Measurements from ENCODE around the gene ZNF618.

ZNF618 gene

DNA sequence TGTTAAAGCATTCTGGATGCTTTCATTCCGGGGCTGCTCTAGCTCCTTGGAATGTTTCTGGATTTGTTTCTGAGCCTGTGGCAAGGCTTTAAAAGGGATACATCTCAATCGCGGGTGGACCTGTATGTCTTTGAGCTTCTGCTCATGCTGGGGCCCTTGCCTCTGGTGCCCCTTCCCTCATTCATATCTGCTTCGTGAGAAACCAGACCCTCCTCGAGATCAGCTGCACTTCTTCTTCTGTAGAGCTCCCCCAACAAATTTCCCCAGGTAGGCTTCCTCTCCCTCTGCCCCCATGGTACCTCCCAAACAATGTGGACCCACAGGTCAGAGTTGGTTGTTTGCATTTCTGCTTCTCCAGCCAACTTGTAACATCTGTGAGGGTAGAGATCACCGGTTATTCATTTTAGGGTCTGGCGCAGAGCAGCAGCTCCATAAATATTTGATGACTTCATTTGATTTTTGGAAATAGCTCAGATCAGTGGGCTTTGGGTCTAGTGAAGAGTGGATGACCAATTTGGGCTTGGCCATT, 6.6 kb downstream of the ZNF618 start:
- peaks cover 36% of the 10 kb centered on the region for H3K4me1 ChIP-seq (ENCODE audit: control insufficient read depth, insufficient read depth, low read length)
- no peaks in the 10 kb centered on the region for H3K36me3 ChIP-seq (ENCODE audit: control insufficient read depth, insufficient read depth, low read length)
- no peaks in the 10 kb centered on the region for H3K9me3 ChIP-seq (ENCODE audit: control insufficient read depth, insufficient read depth, low read length)
- H3K27ac ChIP-seq (ENCODE audit: low read depth, low read length), result no peak overlapping the region
- no peak overlapping the region for H3K9ac ChIP-seq (ENCODE audit: low read depth, low read length)
- H3K27me3 ChIP-seq (ENCODE audit: control insufficient read depth, insufficient read depth, low read length), result no peaks in the 10 kb centered on the region
- H3K4me3 ChIP-seq (ENCODE audit: low read depth, low read length), result no peak overlapping the region

DNA sequence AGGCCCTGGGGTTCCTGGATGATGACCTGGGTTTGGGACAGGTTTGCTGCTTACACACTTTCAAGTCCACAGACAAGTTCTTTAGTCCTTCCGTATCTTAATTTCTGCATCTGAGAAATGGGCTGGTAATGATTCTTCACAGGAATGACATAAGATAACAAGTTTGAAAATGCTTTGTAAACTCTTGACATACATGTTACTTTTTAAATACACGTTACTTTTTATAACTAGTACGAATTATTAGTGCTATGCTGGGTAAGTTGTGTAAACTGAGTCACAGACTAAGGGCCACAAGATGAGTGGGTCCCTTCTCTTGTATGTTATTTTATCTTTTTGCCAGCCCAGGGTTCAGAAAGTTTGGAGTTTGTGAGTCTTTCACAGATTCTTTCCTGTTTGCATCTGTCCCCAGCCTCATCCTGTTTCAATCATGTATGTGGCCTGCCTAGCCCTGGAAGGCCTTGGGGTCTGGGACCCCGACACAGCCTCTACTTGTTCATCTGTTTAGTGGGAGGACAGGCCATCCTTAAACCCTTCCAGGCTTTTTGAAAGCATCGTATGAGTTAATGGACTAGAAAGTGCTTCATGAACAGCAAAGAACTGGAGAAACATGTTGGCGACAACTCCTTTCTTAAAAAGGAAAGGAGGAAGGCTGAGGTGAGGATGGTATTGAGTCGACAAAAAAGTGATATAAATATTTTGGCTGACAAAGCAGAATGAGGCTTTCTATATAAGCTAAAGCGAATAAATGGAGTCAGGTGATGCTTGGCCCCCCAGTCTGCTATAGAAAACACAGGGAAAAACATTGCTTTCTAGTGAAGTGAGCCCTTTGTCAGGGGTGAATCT, 9.3 kb downstream of the ZNF618 start:
- Histone ChIP-seq H3K36me3 (ENCODE audit: control insufficient read depth, insufficient read depth, low read length) (peaks cover 2% of the 10 kb centered on the region), H3K4me1 (ENCODE audit: control insufficient read depth, insufficient read depth, low read length) (peaks cover 37% of the 10 kb centered on the region), H3K9me3 (ENCODE audit: control insufficient read depth, insufficient read depth, low read length) (0 out of 2 replicates have a peak, but pooled peaks cover 3% of the 10 kb centered on the region), H3K27me3 (ENCODE audit: control insufficient read depth, insufficient read depth, low read length) (no peaks in the 10 kb centered on the region), H3K4me3 (ENCODE audit: low read depth, low read length) (no peak overlapping the region), H3K9ac (ENCODE audit: low read depth, low read length) (no peak overlapping the region), H3K27ac (ENCODE audit: low read depth, low read length) (peak overlapping the region; percentile 56)

DNA sequence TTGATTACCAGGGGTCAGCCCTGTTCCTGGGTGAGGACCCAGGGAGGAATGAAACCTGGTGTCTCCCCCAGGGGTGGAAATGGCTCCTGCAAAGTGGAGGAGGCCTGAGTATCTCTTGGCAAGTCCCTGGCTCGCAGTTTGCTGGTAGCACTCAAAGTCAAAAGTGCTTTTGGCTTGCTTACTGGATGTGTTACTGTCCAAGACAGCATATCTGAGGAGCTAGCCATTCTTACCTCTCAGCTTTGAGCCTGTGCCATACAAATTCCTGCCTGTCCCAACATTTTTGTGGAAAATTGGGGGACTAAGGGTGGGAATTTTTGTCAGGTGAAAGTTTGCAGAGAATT, 9.9 kb downstream of the ZNF618 start:
- no peak overlapping the region for H3K9ac ChIP-seq (ENCODE audit: low read depth, low read length)
- H3K4me3 ChIP-seq (ENCODE audit: low read depth, low read length), result no peak overlapping the region
- 0 out of 2 replicates have a peak, but pooled peaks cover 6% of the 10 kb centered on the region for H3K9me3 ChIP-seq (ENCODE audit: control insufficient read depth, insufficient read depth, low read length)
- H3K4me1 ChIP-seq (ENCODE audit: control insufficient read depth, insufficient read depth, low read length), result peaks cover 37% of the 10 kb centered on the region
- no peaks in the 10 kb centered on the region for H3K27me3 ChIP-seq (ENCODE audit: control insufficient read depth, insufficient read depth, low read length)
- peaks cover 5% of the 10 kb centered on the region for H3K36me3 ChIP-seq (ENCODE audit: control insufficient read depth, insufficient read depth, low read length)
- peak overlapping the region; percentile 56 for H3K27ac ChIP-seq (ENCODE audit: low read depth, low read length)

DNA sequence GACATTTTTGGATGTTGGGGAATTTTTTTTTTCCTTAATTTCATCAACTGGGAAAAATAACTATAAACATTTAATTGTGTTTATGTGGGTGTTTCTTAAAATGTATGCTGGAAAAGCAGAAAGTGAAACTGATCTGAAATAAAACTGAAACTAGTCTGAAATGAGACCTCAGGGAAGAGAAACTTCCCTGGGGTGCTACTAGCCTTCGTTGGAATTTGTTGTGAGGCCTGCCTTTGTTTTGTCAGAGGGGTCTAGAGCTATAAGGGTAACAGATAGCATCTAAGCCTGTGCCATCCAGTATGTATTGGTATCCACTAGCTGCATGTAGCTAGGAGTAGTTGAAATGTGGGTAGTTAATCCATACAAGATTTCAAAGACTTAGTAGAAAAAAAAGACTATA, 10.4 kb downstream of the ZNF618 start:
- Histone ChIP-seq H3K9ac (ENCODE audit: low read depth, low read length) (no peak overlapping the region), H3K27ac (ENCODE audit: low read depth, low read length) (peak overlapping the region; percentile 56), H3K4me3 (ENCODE audit: low read depth, low read length) (no peak overlapping the region), H3K36me3 (ENCODE audit: control insufficient read depth, insufficient read depth, low read length) (peaks cover 5% of the 10 kb centered on the region), H3K4me1 (ENCODE audit: control insufficient read depth, insufficient read depth, low read length) (peaks cover 37% of the 10 kb centered on the region), H3K27me3 (ENCODE audit: control insufficient read depth, insufficient read depth, low read length) (no peaks in the 10 kb centered on the region), H3K9me3 (ENCODE audit: control insufficient read depth, insufficient read depth, low read length) (0 out of 2 replicates have a peak, but pooled peaks cover 6% of the 10 kb centered on the region)

DNA sequence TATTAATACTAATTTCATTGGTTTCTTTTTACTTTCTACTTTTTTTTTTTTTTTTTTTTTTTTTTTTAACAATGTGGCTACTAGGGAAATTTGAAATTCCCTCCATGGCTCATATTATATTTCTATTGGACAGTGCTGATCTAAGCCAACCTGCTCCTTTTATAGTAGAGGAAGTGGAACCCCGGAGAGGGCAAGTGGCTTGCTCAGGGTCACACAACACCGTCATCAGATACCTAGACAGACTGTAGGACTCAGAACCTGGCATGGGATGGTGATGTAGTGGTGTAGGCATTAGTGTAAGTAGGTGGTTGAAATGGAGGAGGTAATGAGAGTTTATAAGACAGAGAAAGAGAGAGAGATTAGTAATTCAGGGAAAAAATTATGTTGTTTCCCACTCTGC, 10.8 kb downstream of the ZNF618 start:
- H3K9me3 ChIP-seq (ENCODE audit: control insufficient read depth, insufficient read depth, low read length), result 0 out of 2 replicates have a peak, but pooled peaks cover 6% of the 10 kb centered on the region
- H3K4me3 ChIP-seq (ENCODE audit: low read depth, low read length), result no peak overlapping the region
- H3K27ac ChIP-seq (ENCODE audit: low read depth, low read length), result no peak overlapping the region
- H3K9ac ChIP-seq (ENCODE audit: low read depth, low read length), result no peak overlapping the region
- peaks cover 5% of the 10 kb centered on the region for H3K36me3 ChIP-seq (ENCODE audit: control insufficient read depth, insufficient read depth, low read length)
- H3K4me1 ChIP-seq (ENCODE audit: control insufficient read depth, insufficient read depth, low read length), result peaks cover 37% of the 10 kb centered on the region
- H3K27me3 ChIP-seq (ENCODE audit: control insufficient read depth, insufficient read depth, low read length), result no peaks in the 10 kb centered on the region

DNA sequence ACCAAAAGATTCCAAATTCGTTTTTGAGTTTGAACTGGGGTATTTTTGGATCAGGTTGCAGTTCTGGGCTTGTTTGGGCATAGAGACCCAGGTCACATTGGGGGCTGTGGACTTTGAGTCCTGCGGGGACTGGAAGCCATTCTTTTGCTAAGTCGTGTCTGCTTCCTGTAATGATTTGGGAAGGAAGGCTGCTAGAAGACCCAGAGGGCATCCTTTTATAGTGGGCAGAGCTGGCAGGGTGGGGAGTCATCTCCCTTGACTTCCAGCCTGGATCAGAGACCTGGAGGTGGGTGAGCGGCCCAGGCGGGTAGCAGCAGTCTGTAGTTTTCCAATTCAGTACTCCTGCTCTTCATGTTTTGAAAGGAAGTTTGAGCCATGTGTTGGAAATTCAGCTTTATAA, 11.3 kb downstream of the ZNF618 start:
- peaks cover 37% of the 10 kb centered on the region for H3K4me1 ChIP-seq (ENCODE audit: control insufficient read depth, insufficient read depth, low read length)
- no peak overlapping the region for H3K9ac ChIP-seq (ENCODE audit: low read depth, low read length)
- H3K27ac ChIP-seq (ENCODE audit: low read depth, low read length), result no peak overlapping the region

DNA sequence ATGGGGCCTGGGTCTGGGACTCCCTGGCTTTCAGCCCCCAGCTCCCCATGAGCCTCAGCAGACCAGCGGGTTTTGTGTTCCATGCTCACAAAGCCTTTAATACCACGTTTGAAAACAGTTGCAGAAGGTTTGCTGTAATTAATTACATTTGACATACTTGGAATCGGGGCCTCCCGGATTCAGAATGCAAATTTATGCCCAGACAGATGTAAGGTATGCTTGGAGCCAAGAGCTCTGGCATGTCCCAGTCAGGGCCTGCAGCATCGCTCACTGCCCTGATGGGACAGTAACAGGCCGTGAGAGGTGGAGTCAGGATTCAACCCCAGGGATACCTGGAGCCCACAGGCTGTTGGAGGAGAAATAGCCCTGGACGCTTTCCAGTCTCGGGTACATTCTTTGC, 12.2 kb downstream of the ZNF618 start:
- H3K9me3 ChIP-seq (ENCODE audit: control insufficient read depth, insufficient read depth, low read length), result 0 out of 2 replicates have a peak, but pooled peaks cover 6% of the 10 kb centered on the region
- peaks cover 37% of the 10 kb centered on the region for H3K4me1 ChIP-seq (ENCODE audit: control insufficient read depth, insufficient read depth, low read length)
- H3K27ac ChIP-seq (ENCODE audit: low read depth, low read length), result no peak overlapping the region
- H3K36me3 ChIP-seq (ENCODE audit: control insufficient read depth, insufficient read depth, low read length), result peaks cover 5% of the 10 kb centered on the region
- H3K4me3 ChIP-seq (ENCODE audit: low read depth, low read length), result no peak overlapping the region
- H3K27me3 ChIP-seq (ENCODE audit: control insufficient read depth, insufficient read depth, low read length), result no peaks in the 10 kb centered on the region
- H3K9ac ChIP-seq (ENCODE audit: low read depth, low read length), result no peak overlapping the region

More for the DNA sequence above, 11.3 kb downstream of the ZNF618 start:
- no peaks in the 10 kb centered on the region for H3K27me3 ChIP-seq (ENCODE audit: control insufficient read depth, insufficient read depth, low read length)
- H3K9me3 ChIP-seq (ENCODE audit: control insufficient read depth, insufficient read depth, low read length), result 0 out of 2 replicates have a peak, but pooled peaks cover 6% of the 10 kb centered on the region
- no peak overlapping the region for H3K4me3 ChIP-seq (ENCODE audit: low read depth, low read length)
- peaks cover 5% of the 10 kb centered on the region for H3K36me3 ChIP-seq (ENCODE audit: control insufficient read depth, insufficient read depth, low read length)

DNA sequence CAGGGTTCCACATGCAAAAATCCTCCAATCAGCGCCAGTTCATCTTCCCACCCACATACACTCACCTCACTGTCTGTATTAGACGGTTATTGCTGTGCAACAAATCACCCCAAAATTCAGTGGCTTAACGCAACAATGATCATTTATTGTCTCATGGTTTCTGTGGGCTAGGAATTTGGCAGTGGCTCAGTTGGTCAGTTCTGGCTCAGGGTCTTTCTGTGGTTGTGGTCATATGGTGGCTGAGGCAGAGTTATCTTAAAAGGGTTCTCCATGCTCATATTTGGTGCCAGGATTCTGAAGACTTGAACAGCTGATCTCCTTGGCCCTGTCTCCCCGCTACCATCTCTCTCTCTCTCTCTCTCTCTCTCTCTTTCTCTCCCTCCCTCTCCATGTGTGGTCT, 12.9 kb downstream of the ZNF618 start:
- no peak overlapping the region for H3K9ac ChIP-seq (ENCODE audit: low read depth, low read length)

DNA sequence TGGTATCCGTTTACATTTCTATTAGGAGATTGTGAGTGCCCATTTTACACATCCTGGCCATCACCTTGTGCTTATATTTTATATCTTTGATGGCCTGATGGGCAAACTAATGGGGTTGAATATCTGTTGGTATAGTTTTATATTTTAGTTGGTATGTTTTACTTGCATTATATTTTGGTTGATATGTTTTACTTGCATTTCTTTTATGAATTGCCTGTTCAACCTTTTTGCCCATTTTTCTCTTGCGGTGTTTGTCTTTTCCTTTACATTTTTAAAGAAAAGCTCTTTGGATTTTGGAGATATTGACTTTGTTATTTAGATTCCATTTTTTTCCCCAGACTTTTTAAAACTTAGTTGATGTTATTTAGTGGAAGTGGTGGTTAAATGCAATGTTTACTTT, 14.6 kb downstream of the ZNF618 start:
- Histone ChIP-seq H3K27me3 (ENCODE audit: control insufficient read depth, insufficient read depth, low read length) (no peaks in the 10 kb centered on the region), H3K9ac (ENCODE audit: low read depth, low read length) (no peak overlapping the region), H3K36me3 (ENCODE audit: control insufficient read depth, insufficient read depth, low read length) (peaks cover 5% of the 10 kb centered on the region), H3K4me1 (ENCODE audit: control insufficient read depth, insufficient read depth, low read length) (peaks cover 21% of the 10 kb centered on the region), H3K27ac (ENCODE audit: low read depth, low read length) (no peak overlapping the region), H3K4me3 (ENCODE audit: low read depth, low read length) (no peak overlapping the region), H3K9me3 (ENCODE audit: control insufficient read depth, insufficient read depth, low read length) (0 out of 2 replicates have a peak, but pooled peaks cover 6% of the 10 kb centered on the region)

More for the DNA sequence above, 12.9 kb downstream of the ZNF618 start:
- H3K4me3 ChIP-seq (ENCODE audit: low read depth, low read length), result no peak overlapping the region
- peaks cover 5% of the 10 kb centered on the region for H3K36me3 ChIP-seq (ENCODE audit: control insufficient read depth, insufficient read depth, low read length)
- peaks cover 37% of the 10 kb centered on the region for H3K4me1 ChIP-seq (ENCODE audit: control insufficient read depth, insufficient read depth, low read length)
- H3K27me3 ChIP-seq (ENCODE audit: control insufficient read depth, insufficient read depth, low read length), result no peaks in the 10 kb centered on the region
- H3K9me3 ChIP-seq (ENCODE audit: control insufficient read depth, insufficient read depth, low read length), result 0 out of 2 replicates have a peak, but pooled peaks cover 6% of the 10 kb centered on the region
- no peak overlapping the region for H3K27ac ChIP-seq (ENCODE audit: low read depth, low read length)

DNA sequence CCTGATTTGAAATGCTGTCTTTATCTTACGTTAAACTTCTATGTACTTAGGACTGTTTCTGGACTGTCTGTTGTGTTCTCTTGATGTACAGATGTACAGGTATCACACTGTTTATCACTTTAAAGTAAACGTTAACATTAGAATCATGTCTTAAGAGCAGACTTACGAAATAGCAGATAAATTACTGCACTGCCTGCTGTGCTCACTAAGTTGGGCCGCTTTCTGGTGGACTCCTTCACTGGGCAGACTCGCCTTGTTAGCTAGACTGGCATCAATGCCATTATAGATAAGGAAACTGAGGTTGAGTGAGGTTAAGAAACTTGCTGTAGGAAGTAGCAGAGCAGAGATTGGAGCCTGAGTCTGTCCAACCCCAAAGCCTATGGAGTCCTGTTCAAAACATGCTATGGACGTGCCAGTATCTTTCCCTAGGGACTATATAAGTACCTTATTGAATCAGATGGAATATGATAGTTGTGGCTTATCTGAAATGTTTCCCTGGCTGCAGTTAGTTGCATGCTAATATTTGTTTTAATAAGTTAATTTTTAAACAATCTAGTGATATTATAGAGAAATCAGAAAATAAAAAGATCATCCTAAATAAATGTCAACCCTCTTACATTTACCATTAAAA, 16.9 kb downstream of the ZNF618 start:
- Histone ChIP-seq H3K27me3 (ENCODE audit: control insufficient read depth, insufficient read depth, low read length) (no peaks in the 10 kb centered on the region), H3K9me3 (ENCODE audit: control insufficient read depth, insufficient read depth, low read length) (0 out of 2 replicates have a peak, but pooled peaks cover 6% of the 10 kb centered on the region), H3K4me1 (ENCODE audit: control insufficient read depth, insufficient read depth, low read length) (peaks cover 2% of the 10 kb centered on the region; the same call in 1 of the 2 replicates), H3K36me3 (ENCODE audit: control insufficient read depth, insufficient read depth, low read length) (peaks cover 5% of the 10 kb centered on the region), H3K4me3 (ENCODE audit: low read depth, low read length) (no peak overlapping the region), H3K9ac (ENCODE audit: low read depth, low read length) (no peak overlapping the region), H3K27ac (ENCODE audit: low read depth, low read length) (no peak overlapping the region)

DNA sequence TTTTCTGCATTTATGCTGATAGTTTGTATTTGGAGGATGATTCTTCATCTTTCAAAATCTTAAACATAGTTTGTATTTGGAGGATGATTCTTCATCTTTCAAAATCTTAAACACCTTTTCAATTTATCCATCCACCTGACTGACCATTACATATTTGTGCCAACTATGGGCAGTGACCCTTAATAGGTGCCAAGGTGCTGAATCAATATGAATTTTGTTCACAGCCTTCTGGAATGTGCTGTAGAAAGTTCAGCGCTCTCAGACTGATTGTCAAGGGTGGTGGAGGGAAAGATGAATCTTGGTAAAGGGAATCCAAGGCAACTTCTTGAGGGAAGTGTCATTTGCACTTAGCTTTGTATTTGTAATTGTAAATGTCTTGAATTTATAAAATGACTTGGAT, 18.1 kb downstream of the ZNF618 start:
- peaks cover 5% of the 10 kb centered on the region for H3K36me3 ChIP-seq (ENCODE audit: control insufficient read depth, insufficient read depth, low read length)
- no peaks in the 10 kb centered on the region for H3K27me3 ChIP-seq (ENCODE audit: control insufficient read depth, insufficient read depth, low read length)
- H3K9me3 ChIP-seq (ENCODE audit: control insufficient read depth, insufficient read depth, low read length), result 0 out of 2 replicates have a peak, but pooled peaks cover 6% of the 10 kb centered on the region
- H3K27ac ChIP-seq (ENCODE audit: low read depth, low read length), result no peak overlapping the region
- H3K9ac ChIP-seq (ENCODE audit: low read depth, low read length), result no peak overlapping the region
- H3K4me1 ChIP-seq (ENCODE audit: control insufficient read depth, insufficient read depth, low read length), result no peaks in the 10 kb centered on the region
- H3K4me3 ChIP-seq (ENCODE audit: low read depth, low read length), result no peak overlapping the region
